ENCODE data around the gene CAD. TPM values are rescaled to one million over a fixed set of nuclear protein-coding genes. Genes with fewer than 3 reads are reported as not detected.
A peak's percentile ranks its signal among the peaks of the same experiment; 100 is the strongest.

Gene CAD
- total and polyA plus RNA-seq, 4 donors: 6.3 to 23.2 (median 13.5) TPM

- 7% methylated on average over 48 of the region's 48 CpGs for WGBS
- peaks cover 6 to 30% (median 14%) of the 10 kb centered on the region in 4 donors for H3K36me3 ChIP-seq (ENCODE audit: control insufficient read depth in 4 of 4, insufficient read depth in 3 of 4, low read depth in 1 of 4, low read length in 3 of 4)
- no peaks in the 10 kb centered on the region for H3K9me3 ChIP-seq (ENCODE audit: control insufficient read depth in 4 of 4, low read length in 3 of 4)
- no peak for DNase-seq (ENCODE audit: low spot score)
- H3K4me3 ChIP-seq (ENCODE audit: low read depth in 1 of 3, low read length in 3 of 3): peak overlapping the region; percentile 75 to 96 (median 83)
- H3K27ac ChIP-seq (ENCODE audit: low read depth in 1 of 2, low read length in 2 of 2): peak overlapping the region; percentile 97 to 98
- H3K4me1 ChIP-seq (ENCODE audit: control insufficient read depth in 4 of 4, insufficient read depth in 4 of 4, low read length in 3 of 4): peaks cover 5 to 17% (median 9%) of the 10 kb centered on the region in 4 donors
- TF ChIP-seq TAF1 (conservative IDR thresholded peaks at IDR 0.05) (no peak), RXRA (IDR thresholded peaks at IDR 0.05) (no peak), JUND (IDR thresholded peaks at IDR 0.05) (no peak), ATF3 (IDR thresholded peaks at IDR 0.05) (no peak), RAD21 (IDR thresholded peaks at IDR 0.05) (no peak), FOXA1 (IDR thresholded peaks at IDR 0.05) (no peak), CTCF (IDR thresholded peaks at IDR 0.05; ENCODE audit: low read depth, low read length, missing input control) (no peak), YY1 (IDR thresholded peaks at IDR 0.05) (no peak), ZBTB33 (IDR thresholded peaks at IDR 0.05) (no peak)
- TF ChIP-seq, protein P1, sequence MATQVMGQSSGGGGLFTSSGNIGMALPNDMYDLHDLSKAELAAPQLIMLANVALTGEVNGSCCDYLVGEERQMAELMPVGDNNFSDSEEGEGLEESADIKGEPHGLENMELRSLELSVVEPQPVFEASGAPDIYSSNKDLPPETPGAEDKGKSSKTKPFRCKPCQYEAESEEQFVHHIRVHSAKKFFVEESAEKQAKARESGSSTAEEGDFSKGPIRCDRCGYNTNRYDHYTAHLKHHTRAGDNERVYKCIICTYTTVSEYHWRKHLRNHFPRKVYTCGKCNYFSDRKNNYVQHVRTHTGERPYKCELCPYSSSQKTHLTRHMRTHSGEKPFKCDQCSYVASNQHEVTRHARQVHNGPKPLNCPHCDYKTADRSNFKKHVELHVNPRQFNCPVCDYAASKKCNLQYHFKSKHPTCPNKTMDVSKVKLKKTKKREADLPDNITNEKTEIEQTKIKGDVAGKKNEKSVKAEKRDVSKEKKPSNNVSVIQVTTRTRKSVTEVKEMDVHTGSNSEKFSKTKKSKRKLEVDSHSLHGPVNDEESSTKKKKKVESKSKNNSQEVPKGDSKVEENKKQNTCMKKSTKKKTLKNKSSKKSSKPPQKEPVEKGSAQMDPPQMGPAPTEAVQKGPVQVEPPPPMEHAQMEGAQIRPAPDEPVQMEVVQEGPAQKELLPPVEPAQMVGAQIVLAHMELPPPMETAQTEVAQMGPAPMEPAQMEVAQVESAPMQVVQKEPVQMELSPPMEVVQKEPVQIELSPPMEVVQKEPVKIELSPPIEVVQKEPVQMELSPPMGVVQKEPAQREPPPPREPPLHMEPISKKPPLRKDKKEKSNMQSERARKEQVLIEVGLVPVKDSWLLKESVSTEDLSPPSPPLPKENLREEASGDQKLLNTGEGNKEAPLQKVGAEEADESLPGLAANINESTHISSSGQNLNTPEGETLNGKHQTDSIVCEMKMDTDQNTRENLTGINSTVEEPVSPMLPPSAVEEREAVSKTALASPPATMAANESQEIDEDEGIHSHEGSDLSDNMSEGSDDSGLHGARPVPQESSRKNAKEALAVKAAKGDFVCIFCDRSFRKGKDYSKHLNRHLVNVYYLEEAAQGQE (IDR thresholded peaks at IDR 0.05): no peak
- H3K27me3 ChIP-seq (ENCODE audit: control insufficient read depth in 4 of 4, insufficient read depth in 4 of 4, low read length in 3 of 4): no peaks in the 10 kb centered on the region
- peak overlapping the region; percentile 34 to 51 for H3K9ac ChIP-seq (ENCODE audit: low read depth in 1 of 2, low read length in 2 of 2)
Observed at GRCh38 chr2:27211241-27211942, 5.8 kb upstream of the CAD start.

DNA sequence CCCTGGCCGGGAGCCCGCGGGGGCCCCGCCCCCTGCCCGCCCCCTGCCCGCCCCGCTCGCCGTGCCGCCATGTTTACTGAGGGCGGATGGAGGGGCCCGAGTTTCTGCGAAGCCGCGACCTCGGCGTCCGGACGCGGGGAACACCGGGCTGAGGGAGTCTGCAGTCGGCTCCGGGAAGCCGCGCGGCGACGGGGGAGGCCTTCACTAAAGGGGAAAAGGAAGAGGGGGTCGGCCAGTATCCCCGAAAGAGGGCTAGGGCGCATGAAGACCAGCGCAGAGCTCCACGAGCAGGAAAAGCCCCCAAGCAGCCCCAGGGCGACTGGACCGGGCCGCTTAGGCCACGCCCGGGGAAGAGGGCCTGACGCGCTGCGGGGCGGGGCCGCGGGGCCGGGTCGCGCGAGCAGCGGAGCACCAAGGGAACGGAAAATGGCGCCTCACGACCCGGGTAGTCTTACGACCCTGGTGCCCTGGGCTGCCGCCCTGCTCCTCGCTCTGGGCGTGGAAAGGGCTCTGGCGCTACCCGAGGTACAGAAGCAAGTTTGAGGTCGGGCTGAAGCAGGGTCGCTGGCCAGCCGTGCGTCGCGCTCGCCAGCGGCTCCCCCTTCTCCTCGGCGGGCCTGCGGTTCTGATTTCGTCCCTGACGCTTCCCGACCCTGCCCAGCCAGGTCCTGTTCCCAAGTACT lies 5.1 kb upstream of the CAD start, which contains the start of the genes ATRAID and SLC5A6:
Gene ATRAID (plus strand): TSS at position 99 of the 683 bp plus-strand sequence. CDS start 328 bp downstream, at position 427.
Gene SLC5A6 (minus strand): TSS at position 326 of the 683 bp plus-strand sequence. CDS start 4,618 bp downstream, outside the sequence.
- peak within 1 kb of the TSS; percentile 75 to 96 (median 83) for H3K4me3 ChIP-seq (ENCODE audit: low read depth in 1 of 3, low read length in 3 of 3)
- peaks cover 5 to 20% (median 12%) of the 10 kb centered on the region in 4 donors for H3K4me1 ChIP-seq (ENCODE audit: control insufficient read depth in 4 of 4, insufficient read depth in 4 of 4, low read length in 3 of 4)
- H3K9ac ChIP-seq (ENCODE audit: low read depth in 1 of 2, low read length in 2 of 2): peak within 1 kb of the TSS; percentile 92 to 98
- H3K27ac ChIP-seq (ENCODE audit: low read depth in 1 of 2, low read length in 2 of 2): peak within 1 kb of the TSS; percentile 97 to 98
- peaks cover 6 to 24% (median 10%) of the 10 kb centered on the region in 4 donors for H3K36me3 ChIP-seq (ENCODE audit: control insufficient read depth in 4 of 4, insufficient read depth in 3 of 4, low read depth in 1 of 4, low read length in 3 of 4)
- peak; percentile 88 for DNase-seq (ENCODE audit: low spot score)
- no peaks in the 10 kb centered on the region for H3K9me3 ChIP-seq (ENCODE audit: control insufficient read depth in 4 of 4, low read length in 3 of 4)
- TF ChIP-seq FOXA2 (IDR thresholded peaks at IDR 0.05): no peak
- TF ChIP-seq FOXA1 (IDR thresholded peaks at IDR 0.05): peak; percentile 32
- no peak for TF ChIP-seq ZBTB33 (IDR thresholded peaks at IDR 0.05)
- peak; percentile 50 for TF ChIP-seq SP1 (IDR thresholded peaks at IDR 0.05)
- TF ChIP-seq, protein P1 (IDR thresholded peaks at IDR 0.05): peak; percentile 58
- peak; percentile 97 for TF ChIP-seq YY1 (IDR thresholded peaks at IDR 0.05)
- peak in 1 of 2 donors; percentile 20 for TF ChIP-seq GABPA (IDR thresholded peaks at IDR 0.05 in 1 of 2, conservative IDR thresholded peaks at IDR 0.05 in 1 of 2)
- H3K27me3 ChIP-seq (ENCODE audit: control insufficient read depth in 4 of 4, insufficient read depth in 4 of 4, low read length in 3 of 4): no peaks in the 10 kb centered on the region
- under 1% methylated on average over 73 of the region's 73 CpGs for WGBS

Data from liver (tissue), 9 donors.